HG03066 (cell line): ENCODE results near the gene KXD1.
A peak's percentile ranks its signal among the peaks of the same experiment; 100 is the strongest.
"Not testable (repeated sequence)": the region's sequence is repeated elsewhere in the genome, so short reads cannot be mapped to it uniquely, and the experiment has no call there.

ENCODE experiments used
- ATAC-seq: cut with Tn5 transposase; IDR thresholded peaks from one replicate; pipeline ENCODE4 v1.9.1; 2021; ENCODE audit warnings: low read depth; ENCODE audit not compliant: unreplicated experiment

Gene KXD1, protein sequence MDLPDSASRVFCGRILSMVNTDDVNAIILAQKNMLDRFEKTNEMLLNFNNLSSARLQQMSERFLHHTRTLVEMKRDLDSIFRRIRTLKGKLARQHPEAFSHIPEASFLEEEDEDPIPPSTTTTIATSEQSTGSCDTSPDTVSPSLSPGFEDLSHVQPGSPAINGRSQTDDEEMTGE

DNA sequence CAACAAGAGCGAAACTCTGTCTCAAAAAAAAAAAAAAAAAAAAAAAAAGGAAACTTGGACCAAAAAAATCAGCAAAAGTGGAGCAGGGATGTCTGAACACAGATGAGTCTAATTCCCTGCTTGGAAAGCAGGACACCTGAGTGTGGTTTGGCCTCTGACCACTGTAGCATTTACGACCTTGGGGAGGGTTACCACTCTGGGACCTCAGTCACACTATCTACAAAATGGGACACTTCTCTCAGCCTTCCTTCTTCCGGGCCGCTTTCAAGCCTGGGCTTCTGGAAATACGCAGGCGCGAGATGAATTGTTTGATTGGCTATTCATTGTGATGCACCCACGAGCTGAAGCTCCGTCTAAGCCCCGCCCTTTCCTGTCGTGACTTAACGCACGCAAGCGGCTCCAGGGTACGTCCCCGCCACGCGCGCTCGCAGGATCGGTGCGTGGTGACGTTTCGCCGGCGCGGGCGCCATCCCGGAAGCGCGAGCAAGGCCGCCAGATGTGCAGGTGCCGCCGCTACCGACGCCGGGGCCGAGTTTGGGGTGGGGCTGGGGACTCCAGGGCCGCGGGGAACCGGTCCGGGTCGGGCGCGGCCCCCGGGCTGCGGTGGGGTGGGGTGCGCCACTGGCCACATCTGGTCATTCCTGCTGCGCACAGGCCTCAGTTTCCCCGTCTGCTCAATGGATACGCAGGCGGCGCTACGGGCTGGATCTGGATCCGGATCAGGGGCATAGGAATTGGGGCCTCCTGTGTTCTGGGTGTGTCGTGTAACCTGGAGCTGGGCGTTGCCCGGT lies at the start of gene KXD1:
TSS of gene KXD1 (plus strand) at position 460 of the 791 bp plus-strand sequence. CDS start 4,187 bp downstream, outside the sequence.
- peak; percentile 94 for ATAC-seq

DNA sequence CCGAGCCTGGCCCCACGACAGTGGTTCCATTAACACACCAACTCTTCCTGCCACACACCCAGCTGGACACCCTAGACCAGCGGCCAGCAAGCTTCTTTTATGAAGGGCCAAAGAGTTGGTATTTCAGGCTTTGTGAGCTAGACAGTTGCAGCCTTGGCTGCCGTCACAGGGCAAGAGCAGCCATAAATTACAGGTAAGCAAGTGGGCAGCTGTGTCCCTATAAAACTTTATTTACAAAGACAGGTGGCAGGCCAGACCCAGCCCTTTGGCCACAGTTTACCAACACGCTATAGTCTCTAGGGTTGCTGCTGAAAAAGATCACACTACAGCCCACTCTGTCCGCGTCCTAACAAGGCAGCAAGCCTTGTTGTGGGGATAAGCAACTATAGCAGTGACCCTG lies 49.1 kb upstream of the KXD1 start:
- no peak for ATAC-seq

DNA sequence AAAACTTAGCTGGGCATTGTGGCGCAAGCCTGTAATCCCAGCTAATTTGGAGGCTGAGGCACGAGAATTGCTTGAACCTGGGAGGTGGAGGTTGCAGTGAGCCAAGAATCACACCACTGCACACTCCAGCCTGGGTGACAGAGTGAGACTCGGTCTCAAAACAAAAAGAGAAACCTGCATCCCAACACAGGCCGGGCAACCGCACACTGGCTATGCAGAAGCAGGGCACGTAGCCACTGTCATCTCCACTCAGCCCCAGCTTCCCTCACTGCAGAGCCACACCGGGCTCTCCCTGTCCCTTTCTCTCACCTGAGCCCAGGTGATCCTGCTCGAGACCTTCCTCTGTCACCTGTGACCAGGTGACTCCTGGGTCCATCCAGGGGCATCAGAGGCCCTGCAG lies 47.5 kb upstream of the KXD1 start:
- ATAC-seq, result no peak

DNA sequence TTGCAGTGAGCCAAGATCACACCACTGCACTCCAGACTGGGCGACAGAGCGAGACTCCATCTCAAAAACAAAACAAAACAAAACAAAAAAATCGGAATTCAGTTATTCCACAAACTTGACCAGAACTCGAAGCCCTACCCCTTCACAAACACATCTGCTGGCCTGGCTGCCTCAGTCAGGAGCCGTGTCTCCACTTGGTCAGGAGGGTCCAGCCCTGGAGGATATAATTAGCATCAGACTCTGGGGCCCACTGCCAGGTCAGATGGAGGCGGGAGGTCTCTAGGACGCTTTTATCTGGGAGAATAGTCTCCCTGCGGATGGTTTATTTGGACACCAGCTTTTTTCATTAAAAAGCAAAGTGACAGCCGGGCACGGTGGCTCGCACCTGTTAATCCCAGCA lies 43.8 kb upstream of the KXD1 start:
- no peak for ATAC-seq

DNA sequence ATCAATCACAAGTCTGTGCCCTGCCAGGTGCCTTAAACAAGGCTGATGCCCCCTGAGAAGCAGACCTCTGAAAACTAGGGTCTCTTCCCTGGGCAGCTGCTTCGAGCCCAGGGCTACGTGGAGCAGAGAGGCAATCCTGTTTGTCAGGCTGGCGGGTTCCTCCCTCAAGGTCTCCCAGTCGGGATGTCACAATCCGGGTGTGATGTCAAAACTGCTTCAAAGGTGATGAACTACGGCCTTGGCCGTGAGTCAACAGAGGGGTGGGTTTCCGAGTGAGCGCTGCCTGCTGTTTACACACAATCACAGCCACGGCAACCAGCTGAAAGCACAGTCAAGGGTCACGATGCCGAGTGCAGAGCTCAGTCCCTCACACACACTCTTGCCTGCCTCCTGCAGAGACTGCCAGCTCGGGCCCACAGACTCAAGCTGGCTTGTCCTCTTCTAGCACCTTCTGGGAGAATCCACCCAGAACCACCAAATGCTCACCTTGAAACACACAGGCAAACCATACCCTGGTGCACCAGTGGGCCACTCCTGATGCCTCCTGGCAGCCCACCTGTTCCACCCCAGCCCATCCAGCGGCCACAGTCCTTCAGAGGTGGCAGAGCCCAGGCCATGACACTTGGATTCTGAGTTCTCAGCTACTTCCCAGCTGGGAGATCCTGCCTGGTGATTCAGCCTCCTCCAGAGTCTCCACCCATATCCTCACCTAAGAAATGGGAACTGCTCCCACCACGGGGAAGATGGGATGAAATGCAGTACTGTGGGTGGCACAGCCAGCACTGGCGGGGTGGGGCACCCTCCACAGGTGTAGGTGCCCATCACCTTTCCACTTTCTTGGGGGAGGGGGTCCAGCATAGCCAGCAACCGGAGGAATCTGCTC lies 42.6 kb upstream of the KXD1 start:
- ATAC-seq, result no peak

DNA sequence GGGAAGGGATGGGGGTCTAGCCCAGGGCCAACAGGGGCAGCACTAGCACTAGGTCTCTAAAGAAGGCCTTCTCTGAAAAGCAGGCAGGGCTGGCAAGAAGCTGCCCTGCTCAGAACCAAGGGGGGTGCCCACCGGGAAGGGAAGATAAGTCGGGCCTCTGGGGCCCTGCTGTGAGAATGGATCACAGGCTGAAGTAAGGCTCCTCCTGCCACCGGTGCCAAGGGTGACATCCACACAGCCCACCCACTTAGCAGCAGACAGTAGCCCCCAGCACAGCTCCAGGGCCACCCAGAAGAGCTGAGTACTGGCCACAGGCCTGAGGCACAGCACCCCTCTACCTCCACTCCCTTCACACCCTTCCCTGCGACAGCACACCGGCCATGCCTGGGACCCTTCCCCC lies 41.7 kb upstream of the KXD1 start:
- ATAC-seq, result no peak

DNA sequence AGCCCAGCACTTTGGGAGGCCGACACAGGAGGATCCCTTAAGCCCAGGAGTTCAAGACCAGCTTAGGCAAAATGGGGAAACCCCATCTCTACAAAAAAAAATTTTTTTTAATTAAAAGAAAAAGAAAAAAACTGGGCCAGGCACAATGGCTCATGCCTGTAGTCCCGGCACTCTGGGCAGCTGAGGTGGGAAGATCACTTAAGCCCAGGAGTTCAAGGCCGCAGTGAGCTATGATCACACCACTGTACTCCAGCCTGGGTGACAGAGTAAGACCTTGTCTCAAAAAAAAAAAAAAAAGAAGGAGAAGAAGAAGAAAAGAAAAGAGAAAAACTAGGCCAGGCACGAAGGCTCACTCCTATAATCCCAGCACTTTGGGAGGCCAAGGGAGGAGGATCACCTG lies 40.1 kb upstream of the KXD1 start:
- ATAC-seq, result no peak

DNA sequence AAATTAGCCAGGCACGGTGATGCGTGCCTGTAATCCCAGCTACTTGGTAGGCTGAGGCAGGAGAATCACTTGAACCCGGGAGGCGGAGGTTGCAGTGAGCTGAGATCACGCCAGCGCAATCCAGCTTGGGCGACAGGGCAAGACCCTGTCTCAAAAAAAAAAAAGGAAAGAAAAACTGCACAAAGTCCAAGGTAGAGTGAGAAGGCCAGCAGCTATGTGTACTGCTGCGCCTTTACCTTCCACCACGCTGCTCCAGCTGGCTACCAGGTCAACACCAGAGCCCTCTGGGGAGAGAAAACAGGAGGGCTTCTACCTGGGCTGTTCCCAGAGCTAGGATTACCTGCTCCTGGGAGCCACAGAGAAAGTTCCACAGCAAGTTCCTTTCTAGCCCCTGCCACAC lies 39.0 kb upstream of the KXD1 start:
- ATAC-seq, result no peak

DNA sequence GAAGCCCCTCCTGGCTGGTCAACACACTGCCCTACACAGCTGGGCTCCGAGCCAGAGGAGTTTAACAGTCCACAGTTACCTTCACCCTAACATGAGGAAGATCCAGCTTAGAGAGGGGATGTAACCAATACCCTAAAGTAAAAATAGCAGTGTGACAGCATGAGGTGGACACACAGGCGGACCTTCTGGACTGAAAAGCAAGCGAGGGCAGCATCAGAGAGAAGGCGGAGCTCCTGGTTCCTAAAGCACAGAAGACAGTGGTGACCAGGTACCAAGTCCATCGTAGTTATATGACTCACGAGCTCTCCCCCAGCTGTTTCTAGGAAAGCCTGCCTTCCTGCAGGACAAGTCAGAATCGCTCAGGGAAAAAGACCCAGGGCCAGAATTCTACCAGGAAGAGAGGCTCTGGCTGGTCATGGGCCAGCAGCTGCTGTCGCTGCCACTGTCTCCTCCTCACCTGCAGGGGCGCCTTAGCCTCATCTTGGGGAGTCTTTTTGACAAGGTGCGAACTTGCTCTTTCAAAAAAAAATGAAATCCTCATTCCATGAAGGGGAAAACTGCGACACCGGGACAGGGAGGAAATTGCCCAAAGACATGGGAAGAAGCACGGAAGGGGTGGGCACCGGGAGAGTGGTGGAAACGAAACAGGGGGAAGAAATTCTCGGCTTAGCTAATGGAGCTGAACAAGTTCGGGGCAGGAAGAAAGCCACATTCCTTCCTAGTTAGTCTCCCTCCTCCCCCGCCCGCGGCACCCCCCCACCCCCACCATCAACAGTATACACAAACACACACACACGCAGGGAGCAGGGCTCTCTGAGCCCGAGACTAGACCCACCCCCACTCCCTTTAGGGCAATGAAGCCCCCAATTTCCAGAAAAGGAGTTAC lies 37.5 kb upstream of the KXD1 start:
- ATAC-seq, result no peak

DNA sequence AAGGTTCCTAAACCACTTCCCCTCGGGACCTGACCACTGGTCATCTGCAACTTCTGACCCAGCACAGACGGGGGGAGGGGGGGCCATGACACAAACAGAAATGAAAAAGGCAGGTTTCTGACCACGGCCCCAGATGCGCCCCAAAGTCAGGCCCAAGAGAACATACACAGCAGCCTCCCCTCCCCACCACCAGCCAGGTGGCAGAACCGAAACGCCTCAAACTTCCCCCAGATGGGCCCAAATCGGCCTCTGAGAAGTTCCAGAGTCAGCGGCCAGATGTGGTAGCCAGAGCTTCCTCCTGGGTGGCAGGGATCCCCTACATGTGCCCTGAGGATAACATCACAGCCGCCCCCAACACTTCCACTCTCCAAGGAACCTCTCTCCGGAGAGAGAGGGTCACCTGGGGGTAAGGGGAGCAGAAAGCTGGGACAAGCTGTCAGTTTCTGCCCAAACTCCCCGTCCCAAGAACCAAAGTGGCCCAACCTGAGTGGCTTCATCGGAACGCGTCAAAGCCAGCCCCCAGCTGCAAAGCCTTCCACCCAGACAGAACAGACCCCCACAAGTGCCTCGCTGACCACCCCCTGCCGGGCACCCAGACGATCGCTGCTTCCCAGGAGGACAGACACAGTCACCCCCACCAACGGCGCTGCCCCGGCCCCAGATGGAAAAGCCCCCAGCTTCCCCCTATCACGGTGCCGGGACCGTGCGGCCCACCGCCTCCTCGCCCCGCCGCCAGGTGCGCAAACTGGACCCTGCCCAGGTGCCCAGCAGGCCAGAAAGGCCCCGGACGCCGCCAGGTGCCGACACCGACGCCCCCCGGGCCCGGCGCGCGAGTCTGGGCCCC lies 36.6 kb upstream of the KXD1 start:
- ATAC-seq, result no peak

DNA sequence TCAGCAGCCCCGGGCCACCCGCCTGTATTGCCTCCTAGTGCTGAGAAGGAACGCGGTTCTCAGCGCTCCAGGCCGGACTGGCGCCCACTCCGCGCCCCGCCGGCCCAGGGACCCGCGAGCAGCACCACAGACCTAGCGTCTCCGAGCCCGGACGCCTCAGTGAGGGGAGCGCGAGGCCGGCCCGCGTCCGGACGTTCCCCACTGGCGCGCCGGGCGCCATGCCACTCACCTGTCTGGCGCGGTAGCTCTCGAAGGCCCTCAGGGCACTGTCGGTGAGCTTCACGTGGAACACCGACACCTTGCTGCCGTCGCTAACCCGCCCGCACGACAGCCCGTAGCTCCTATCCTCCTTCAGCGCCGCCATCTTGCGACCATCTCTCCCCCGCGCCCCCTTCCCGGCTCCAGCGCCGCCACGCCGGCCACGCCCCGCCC lies 36.0 kb upstream of the KXD1 start, which contains the start of gene ELL:
TSS of gene ELL (minus strand) at position 379 of the 432 bp plus-strand sequence. CDS start at position 364, 15 bp downstream.
- no peak for ATAC-seq

DNA sequence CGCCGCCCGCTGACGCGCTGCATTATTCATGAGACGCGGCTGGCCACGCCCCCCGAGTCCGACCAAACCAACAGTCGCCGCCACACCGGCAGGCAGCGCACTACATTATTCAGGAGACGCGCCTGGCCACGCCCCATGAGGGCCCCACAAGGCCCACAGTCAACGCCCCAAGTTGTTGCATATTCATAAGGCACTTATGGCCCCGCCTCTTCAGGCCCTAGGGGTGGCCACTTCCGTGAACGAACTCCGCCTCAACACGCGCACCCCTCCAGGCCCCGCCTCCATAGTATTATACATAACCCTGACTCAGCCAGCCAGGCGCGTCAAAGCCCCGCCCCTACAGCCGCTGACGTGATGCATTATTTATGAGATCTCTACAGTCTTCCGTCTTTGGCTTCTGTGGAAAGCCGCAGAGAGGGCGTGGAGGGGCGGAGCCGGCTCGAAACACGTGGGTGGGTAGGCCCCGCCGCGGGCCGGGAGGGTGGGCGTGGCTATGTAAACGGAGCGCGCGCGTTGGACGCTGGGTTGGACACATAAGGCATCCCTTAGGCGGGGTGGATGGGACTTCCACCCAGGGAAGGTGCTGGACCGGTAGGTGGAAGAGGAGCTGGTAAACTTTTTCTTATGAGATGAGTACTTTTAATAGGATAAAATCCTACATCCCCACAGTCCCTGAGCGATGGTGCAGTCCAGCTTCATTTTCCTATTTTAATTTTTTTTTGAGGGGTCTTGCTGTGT lies 35.4 kb upstream of the KXD1 start:
- ATAC-seq, result peak; percentile 88

DNA sequence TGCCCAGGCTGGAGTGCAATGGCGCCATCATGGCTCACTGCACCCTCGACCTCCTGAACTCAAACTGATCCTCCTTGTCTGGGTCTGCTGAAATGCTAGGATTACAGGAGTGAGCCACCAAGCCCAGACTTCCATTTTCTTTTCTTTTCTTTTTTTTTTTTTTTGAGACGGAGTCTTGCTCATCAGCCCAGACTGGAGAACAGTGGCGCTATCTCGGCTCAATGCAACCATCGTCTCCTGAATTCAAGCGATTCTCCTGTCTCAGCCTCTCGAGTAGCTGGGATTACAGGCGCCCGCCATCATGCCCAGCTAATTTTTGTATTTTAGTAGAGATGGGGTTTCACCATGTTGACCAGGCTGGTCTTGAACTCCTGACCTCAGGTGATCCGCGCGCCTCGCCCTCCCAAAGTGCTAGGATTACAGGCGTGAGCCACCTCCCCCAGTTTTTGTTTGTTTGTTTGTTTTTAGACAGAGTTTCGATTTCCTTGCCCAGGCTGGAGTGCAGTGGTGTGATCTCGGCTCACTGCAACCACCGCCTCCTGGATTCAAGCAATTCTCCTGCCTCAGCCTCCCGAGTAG lies 34.7 kb upstream of the KXD1 start:
- ATAC-seq, result not testable (repeated sequence)

DNA sequence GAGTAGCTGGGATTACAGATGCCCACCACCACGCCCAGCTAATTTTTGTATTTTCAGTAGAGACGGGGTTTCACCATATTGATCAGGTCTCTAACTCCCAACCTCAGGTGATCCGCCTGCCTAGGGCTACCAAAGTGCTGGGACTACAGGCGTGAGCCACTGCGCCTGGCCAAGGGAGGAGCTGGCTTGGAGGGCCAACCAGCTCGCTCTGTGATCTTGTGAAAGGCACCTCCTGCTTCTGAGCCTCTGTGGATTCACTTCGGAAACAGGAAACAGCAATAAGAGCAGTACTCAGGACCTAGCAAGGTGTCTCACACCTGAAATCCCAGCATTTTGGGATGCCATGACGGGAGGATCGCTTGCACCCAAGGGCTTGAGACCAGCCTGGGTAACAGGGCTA lies 33.8 kb upstream of the KXD1 start:
- ATAC-seq, result no peak

DNA sequence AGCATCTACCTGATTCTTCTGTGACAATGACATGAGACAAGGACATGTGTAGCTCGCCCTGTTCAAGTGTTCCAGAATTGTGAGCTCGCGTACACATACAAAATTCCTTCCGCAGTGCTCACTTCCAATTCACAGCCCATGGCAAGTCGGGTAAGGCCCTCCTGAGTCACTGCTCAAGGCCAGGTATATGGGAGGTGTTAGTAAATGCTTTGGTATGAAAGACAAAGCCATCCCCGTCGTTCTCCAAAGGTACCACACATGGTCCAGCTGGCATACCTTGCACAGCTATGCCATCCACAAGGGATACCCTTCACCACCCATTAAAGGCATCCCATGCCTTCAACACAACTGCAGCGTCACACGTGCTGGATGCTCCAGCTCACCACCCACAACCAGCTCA lies 31.4 kb upstream of the KXD1 start:
- ATAC-seq, result no peak

DNA sequence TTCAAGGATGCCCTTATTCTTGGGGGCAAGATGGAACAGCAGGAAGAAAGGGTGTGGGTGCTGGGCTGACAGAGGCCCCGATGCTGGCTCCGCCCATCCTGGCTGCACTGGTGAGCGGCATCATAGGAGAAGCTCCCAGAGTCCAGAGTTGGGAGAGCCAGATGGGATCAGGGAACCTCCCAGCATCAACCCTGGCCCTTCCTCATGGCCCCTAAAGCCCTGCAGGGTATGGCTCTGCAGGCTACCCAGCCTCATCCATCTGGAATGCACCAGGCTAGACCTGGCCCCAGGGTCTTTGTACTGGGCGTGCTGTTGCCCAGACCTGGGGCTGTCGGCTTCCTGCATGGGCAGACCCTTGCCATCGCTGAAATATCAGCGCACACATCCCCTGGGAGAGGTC lies 27.9 kb upstream of the KXD1 start:
- ATAC-seq, result no peak

DNA sequence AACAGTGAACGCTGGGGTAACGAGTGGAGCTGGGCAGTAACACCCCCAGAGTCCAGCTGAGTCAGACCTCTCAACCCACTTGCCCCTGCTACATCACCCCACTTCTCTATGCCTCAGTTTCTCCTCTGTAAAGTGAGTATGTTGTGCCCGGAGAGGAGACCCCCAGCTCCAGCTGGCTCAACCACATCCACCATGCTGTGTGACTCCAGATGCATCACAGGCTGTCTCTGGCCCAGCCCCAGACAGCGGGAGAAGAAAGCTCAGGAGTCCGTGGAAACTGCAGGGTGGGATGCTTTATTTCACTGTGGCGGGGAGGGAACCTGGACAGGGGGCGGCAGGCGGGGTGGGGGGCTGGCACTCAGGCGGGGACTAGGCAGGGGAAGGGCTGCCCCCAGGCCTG lies 26.2 kb upstream of the KXD1 start:
- ATAC-seq, result no peak

DNA sequence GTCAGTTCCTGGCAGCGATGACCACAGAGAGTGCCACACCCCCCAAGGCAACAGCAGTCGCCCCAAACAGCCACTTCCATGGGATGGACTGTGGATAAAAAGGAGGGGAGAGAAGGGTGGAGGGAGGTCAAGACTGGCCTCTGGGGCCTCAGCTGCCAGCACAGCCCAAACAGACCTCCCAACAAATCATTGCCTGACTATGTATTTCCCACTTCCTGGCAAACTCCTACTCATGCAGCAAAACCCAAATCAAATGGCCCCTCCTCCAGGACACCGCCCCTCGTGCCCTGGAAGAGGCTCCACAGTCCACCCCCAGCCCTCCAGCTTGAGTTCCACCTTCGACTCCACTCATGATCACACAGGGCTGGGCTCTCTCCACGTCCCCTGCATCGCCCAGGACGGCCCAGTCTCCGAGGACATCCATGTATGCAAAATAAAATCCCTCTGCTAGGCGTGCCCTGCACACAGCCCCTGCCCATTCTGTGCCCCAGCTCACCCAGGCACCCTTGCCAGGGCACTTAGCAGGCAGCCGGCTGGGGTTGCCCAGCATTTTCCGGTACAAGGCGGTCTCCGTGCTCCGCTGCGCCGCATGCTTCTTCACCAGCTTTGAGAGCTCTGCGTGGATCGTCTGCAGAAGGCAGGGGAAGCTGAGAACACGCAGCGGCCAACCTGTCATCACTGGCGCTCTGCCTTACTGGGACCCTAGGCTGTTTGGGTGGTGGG lies 25.3 kb upstream of the KXD1 start:
- no peak for ATAC-seq
